ENCODE results near the gene NPPA. TPM values are rescaled to one million over a fixed set of nuclear protein-coding genes. Genes with fewer than 3 reads are reported as not detected.

The NPPA gene
- total and polyA plus RNA-seq, 9 of the 15 experiments (the other 6 are each of a cell fraction or from before 2014, with no cell fraction given): not detected

- no peak for TF ChIP-seq HBP1 (CRISPR knock-in tag; IDR thresholded peaks at IDR 0.05)
- TF ChIP-seq BRD4 (IDR thresholded peaks at IDR 0.05): no peak
- TF ChIP-seq, protein P1, sequence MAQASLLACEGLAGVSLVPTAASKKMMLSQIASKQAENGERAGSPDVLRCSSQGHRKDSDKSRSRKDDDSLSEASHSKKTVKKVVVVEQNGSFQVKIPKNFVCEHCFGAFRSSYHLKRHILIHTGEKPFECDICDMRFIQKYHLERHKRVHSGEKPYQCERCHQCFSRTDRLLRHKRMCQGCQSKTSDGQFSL (CRISPR knock-in tag; IDR thresholded peaks at IDR 0.05): no peak
- TF ChIP-seq, protein P1 (tag; IDR thresholded peaks at IDR 0.05): peak in 1 of 2 experiments; percentile 44; a peak in 1 of 4 replicates
- no peak for TF ChIP-seq EHMT2 (IDR thresholded peaks at IDR 0.05)
- TF ChIP-seq NCOA4 (IDR thresholded peaks at IDR 0.05; ENCODE audit: partially characterized antibody): no peak
- no peak for TF ChIP-seq SLC30A9 (CRISPR knock-in tag; IDR thresholded peaks at IDR 0.05)
- TF ChIP-seq CTCF (IDR thresholded peaks at IDR 0.05 in 2 of 3, conservative IDR thresholded peaks at IDR 0.05 in 1 of 3; ENCODE audit: insufficient read depth in 2 of 3, low read depth in 1 of 3, low read length in 3 of 3): no peak
- TF ChIP-seq, protein P2, sequence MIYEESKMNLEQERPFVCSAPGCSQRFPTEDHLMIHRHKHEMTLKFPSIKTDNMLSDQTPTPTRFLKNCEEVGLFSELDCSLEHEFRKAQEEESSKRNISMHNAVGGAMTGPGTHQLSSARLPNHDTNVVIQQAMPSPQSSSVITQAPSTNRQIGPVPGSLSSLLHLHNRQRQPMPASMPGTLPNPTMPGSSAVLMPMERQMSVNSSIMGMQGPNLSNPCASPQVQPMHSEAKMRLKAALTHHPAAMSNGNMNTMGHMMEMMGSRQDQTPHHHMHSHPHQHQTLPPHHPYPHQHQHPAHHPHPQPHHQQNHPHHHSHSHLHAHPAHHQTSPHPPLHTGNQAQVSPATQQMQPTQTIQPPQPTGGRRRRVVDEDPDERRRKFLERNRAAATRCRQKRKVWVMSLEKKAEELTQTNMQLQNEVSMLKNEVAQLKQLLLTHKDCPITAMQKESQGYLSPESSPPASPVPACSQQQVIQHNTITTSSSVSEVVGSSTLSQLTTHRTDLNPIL (CRISPR knock-in tag; IDR thresholded peaks at IDR 0.05): 0 out of 2 replicates have a peak, but pooled peaks have one; percentile 55
- TF ChIP-seq, protein P3, sequence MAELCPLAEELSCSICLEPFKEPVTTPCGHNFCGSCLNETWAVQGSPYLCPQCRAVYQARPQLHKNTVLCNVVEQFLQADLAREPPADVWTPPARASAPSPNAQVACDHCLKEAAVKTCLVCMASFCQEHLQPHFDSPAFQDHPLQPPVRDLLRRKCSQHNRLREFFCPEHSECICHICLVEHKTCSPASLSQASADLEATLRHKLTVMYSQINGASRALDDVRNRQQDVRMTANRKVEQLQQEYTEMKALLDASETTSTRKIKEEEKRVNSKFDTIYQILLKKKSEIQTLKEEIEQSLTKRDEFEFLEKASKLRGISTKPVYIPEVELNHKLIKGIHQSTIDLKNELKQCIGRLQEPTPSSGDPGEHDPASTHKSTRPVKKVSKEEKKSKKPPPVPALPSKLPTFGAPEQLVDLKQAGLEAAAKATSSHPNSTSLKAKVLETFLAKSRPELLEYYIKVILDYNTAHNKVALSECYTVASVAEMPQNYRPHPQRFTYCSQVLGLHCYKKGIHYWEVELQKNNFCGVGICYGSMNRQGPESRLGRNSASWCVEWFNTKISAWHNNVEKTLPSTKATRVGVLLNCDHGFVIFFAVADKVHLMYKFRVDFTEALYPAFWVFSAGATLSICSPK (IDR thresholded peaks at IDR 0.05; ENCODE audit: borderline replicate concordance): no peak
- TF ChIP-seq ZNF3 (CRISPR knock-in tag; IDR thresholded peaks at IDR 0.05): no peak
- no peak for TF ChIP-seq ZNF217 (CRISPR knock-in tag; IDR thresholded peaks at IDR 0.05)
- no peak for TF ChIP-seq ZNF224 (CRISPR knock-in tag; IDR thresholded peaks at IDR 0.05)
- no peak for TF ChIP-seq NR4A1 (CRISPR knock-in tag; IDR thresholded peaks at IDR 0.05)
- TF ChIP-seq NR4A1 (tag; IDR thresholded peaks at IDR 0.05): peak; percentile 85
- no peak for TF ChIP-seq NCOA1 (IDR thresholded peaks at IDR 0.05; ENCODE audit: low read depth)
- no peak for TF ChIP-seq VEZF1 (CRISPR knock-in tag; IDR thresholded peaks at IDR 0.05)
These were observed 32.0 kb upstream of the NPPA start (continued) for GRCh38 chr1:11879311-11880180.

All from K562 (cell line).